ENCODE measurements around the gene PKP2. TPM values are rescaled to one million over a fixed set of nuclear protein-coding genes. Genes with fewer than 3 reads are reported as not detected.
"Not testable (repeated sequence)": the region's sequence is repeated elsewhere in the genome, so short reads cannot be mapped to it uniquely, and the experiment has no call there.

The PKP2 gene
- total and polyA plus RNA-seq, 4 experiments from 2014 or later, result 0.52 to 0.86 (median 0.71) TPM

- no peak overlapping the region for H3K27ac Mint-ChIP-seq
- Histone ChIP-seq H3K27me3 (ENCODE audit: insufficient read depth, low read length) (no peaks in the 10 kb centered on the region), H3K4me1 (ENCODE audit: insufficient read depth, low read length) (no peaks in the 10 kb centered on the region), H3K27ac (ENCODE audit: low read depth, low read length) (no peak overlapping the region), H3K36me3 (ENCODE audit: insufficient read depth, low read length) (no peaks in the 10 kb centered on the region), H3K4me3 (ENCODE audit: low read length in 2 of 2) (no peak overlapping the region), H3K9me3 (ENCODE audit: control insufficient read depth in 1 of 2, low read length in 2 of 2) (no peaks in the 10 kb centered on the region)
- intact Hi-C loops (cut with micrococcal nuclease), result no loop called here
- peaks cover 0 to 4% (median 0%) of the 10 kb centered on the region in 8 donors for H3K9me3 Mint-ChIP-seq
- H3K4me3 Mint-ChIP-seq, result no peak overlapping the region
- no peaks in the 10 kb centered on the region for H3K4me1 Mint-ChIP-seq
- ChIA-PET POLR2A (ENCODE audit: partially characterized antibody) (no interaction called here), CTCF (ENCODE audit: partially characterized antibody) (no interaction called here)
- peaks cover 1 to 3% of the 10 kb centered on the region in 2 donors for H3K27me3 Mint-ChIP-seq
- DNase-seq, result no peak
- H3K36me3 Mint-ChIP-seq, result no peaks in the 10 kb centered on the region
These were observed 10.7 kb downstream of the PKP2 start for GRCh38 chr12:32885831-32886230.

- Histone ChIP-seq H3K36me3 (ENCODE audit: insufficient read depth, low read length) (no peaks in the 10 kb centered on the region), H3K9me3 (ENCODE audit: control insufficient read depth in 1 of 2, low read length in 2 of 2) (no peaks in the 10 kb centered on the region), H3K4me1 (ENCODE audit: insufficient read depth, low read length) (no peaks in the 10 kb centered on the region), H3K4me3 (ENCODE audit: low read length in 2 of 2) (no peak overlapping the region), H3K27ac (ENCODE audit: low read depth, low read length) (no peak overlapping the region), H3K27me3 (ENCODE audit: insufficient read depth, low read length) (no peaks in the 10 kb centered on the region)
- intact Hi-C loops (cut with micrococcal nuclease), result no loop called here
- Mint-ChIP-seq H3K36me3 (no peaks in the 10 kb centered on the region), H3K9me3 (peaks cover 0 to 4% (median 0%) of the 10 kb centered on the region in 8 donors), H3K4me1 (no peaks in the 10 kb centered on the region), H3K4me3 (no peak overlapping the region), H3K27me3 (peaks cover 0 to 6% of the 10 kb centered on the region in 2 donors), H3K27ac (no peak overlapping the region)
- no peak for DNase-seq
- ChIA-PET CTCF (ENCODE audit: partially characterized antibody) (no interaction called here), POLR2A (ENCODE audit: partially characterized antibody) (no interaction called here)
These were observed 11.6 kb downstream of the PKP2 start for GRCh38 chr12:32884962-32885361.

- no peaks in the 10 kb centered on the region for H3K36me3 Mint-ChIP-seq
- Histone ChIP-seq H3K27ac (ENCODE audit: low read depth, low read length) (no peak overlapping the region), H3K4me3 (ENCODE audit: low read length in 2 of 2) (no peak overlapping the region), H3K27me3 (ENCODE audit: insufficient read depth, low read length) (no peaks in the 10 kb centered on the region), H3K4me1 (ENCODE audit: insufficient read depth, low read length) (no peaks in the 10 kb centered on the region), H3K9me3 (ENCODE audit: control insufficient read depth in 1 of 2, low read length in 2 of 2) (no peaks in the 10 kb centered on the region), H3K36me3 (ENCODE audit: insufficient read depth, low read length) (no peaks in the 10 kb centered on the region)
- peaks cover 0 to 3% of the 10 kb centered on the region in 2 donors for H3K27me3 Mint-ChIP-seq
- CTCF ChIA-PET (ENCODE audit: partially characterized antibody), result no interaction called here
- no peak overlapping the region for H3K27ac Mint-ChIP-seq
- intact Hi-C loops (cut with micrococcal nuclease), result no loop called here
- POLR2A ChIA-PET (ENCODE audit: partially characterized antibody), result no interaction called here
- H3K4me3 Mint-ChIP-seq, result no peak overlapping the region
- H3K9me3 Mint-ChIP-seq, result peaks cover 0 to 1% (median 0%) of the 10 kb centered on the region in 8 donors
- H3K4me1 Mint-ChIP-seq, result no peaks in the 10 kb centered on the region
- DNase-seq, result no peak
These were observed 14.9 kb downstream of the PKP2 start for GRCh38 chr12:32881702-32882101.

GRCh38 chr12:32881107-32881506 lies 15.5 kb downstream of the PKP2 start:
- ChIA-PET POLR2A (ENCODE audit: partially characterized antibody) (no interaction called here), CTCF (ENCODE audit: partially characterized antibody) (no interaction called here)
- H3K9me3 ChIP-seq (ENCODE audit: control insufficient read depth in 1 of 2, low read length in 2 of 2), result no peaks in the 10 kb centered on the region

GRCh38 chr12:32879066-32879465 lies 17.5 kb downstream of the PKP2 start:
- POLR2A ChIA-PET (ENCODE audit: partially characterized antibody); H3K36me3 Mint-ChIP-seq; DNase-seq; H3K9me3 Mint-ChIP-seq; H3K4me3 ChIP-seq (ENCODE audit: low read length in 2 of 2); H3K36me3 ChIP-seq (ENCODE audit: insufficient read depth, low read length); H3K4me3 Mint-ChIP-seq; H3K27me3 ChIP-seq (ENCODE audit: insufficient read depth, low read length); CTCF ChIA-PET (ENCODE audit: partially characterized antibody); intact Hi-C loops (cut with micrococcal nuclease); H3K4me1 ChIP-seq (ENCODE audit: insufficient read depth, low read length); H3K4me1 Mint-ChIP-seq; H3K27ac Mint-ChIP-seq; H3K27me3 Mint-ChIP-seq; H3K9me3 ChIP-seq (ENCODE audit: control insufficient read depth in 1 of 2, low read length in 2 of 2); H3K27ac ChIP-seq (ENCODE audit: low read depth, low read length): not testable (repeated sequence)

More at GRCh38 chr12:32881107-32881506, 15.5 kb downstream of the PKP2 start:
- no peak overlapping the region for H3K4me3 Mint-ChIP-seq
- peaks cover 0 to 1% (median 0%) of the 10 kb centered on the region in 8 donors for H3K9me3 Mint-ChIP-seq
- H3K27ac Mint-ChIP-seq, result no peak overlapping the region
- intact Hi-C loops (cut with micrococcal nuclease), result no loop called here
- no peaks in the 10 kb centered on the region for H3K4me1 Mint-ChIP-seq
- H3K4me3 ChIP-seq (ENCODE audit: low read length in 2 of 2), result no peak overlapping the region
- no peaks in the 10 kb centered on the region for H3K36me3 ChIP-seq (ENCODE audit: insufficient read depth, low read length)
- no peaks in the 10 kb centered on the region for H3K36me3 Mint-ChIP-seq
- DNase-seq, result no peak
- peaks cover 0 to 3% of the 10 kb centered on the region in 2 donors for H3K27me3 Mint-ChIP-seq
- H3K4me1 ChIP-seq (ENCODE audit: insufficient read depth, low read length), result no peaks in the 10 kb centered on the region
- no peak overlapping the region for H3K27ac ChIP-seq (ENCODE audit: low read depth, low read length)
- no peaks in the 10 kb centered on the region for H3K27me3 ChIP-seq (ENCODE audit: insufficient read depth, low read length)

GRCh38 chr12:32877601-32878459 lies 18.7 kb downstream of the PKP2 start:
- intact Hi-C loops (cut with micrococcal nuclease), result no loop called here

GRCh38 chr12:32876004-32876403 lies 20.6 kb downstream of the PKP2 start:
- H3K4me3 Mint-ChIP-seq, result no peak overlapping the region
- peaks cover 0 to 3% (median 0%) of the 10 kb centered on the region in 8 donors for H3K9me3 Mint-ChIP-seq
- Histone ChIP-seq H3K36me3 (ENCODE audit: insufficient read depth, low read length) (no peaks in the 10 kb centered on the region), H3K4me3 (ENCODE audit: low read length in 2 of 2) (no peak overlapping the region), H3K4me1 (ENCODE audit: insufficient read depth, low read length) (no peaks in the 10 kb centered on the region), H3K27me3 (ENCODE audit: insufficient read depth, low read length) (no peaks in the 10 kb centered on the region), H3K9me3 (ENCODE audit: control insufficient read depth in 1 of 2, low read length in 2 of 2) (no peaks in the 10 kb centered on the region), H3K27ac (ENCODE audit: low read depth, low read length) (no peak overlapping the region)
- intact Hi-C loops (cut with micrococcal nuclease), result no loop called here
- ChIA-PET POLR2A (ENCODE audit: partially characterized antibody) (no interaction called here), CTCF (ENCODE audit: partially characterized antibody) (no interaction called here)
- H3K27me3 Mint-ChIP-seq, result peaks cover 3 to 4% of the 10 kb centered on the region in 2 donors
- no peaks in the 10 kb centered on the region for H3K36me3 Mint-ChIP-seq
- no peak for DNase-seq
- H3K4me1 Mint-ChIP-seq, result no peaks in the 10 kb centered on the region
- H3K27ac Mint-ChIP-seq, result no peak overlapping the region

More at GRCh38 chr12:32877601-32878459, 18.7 kb downstream of the PKP2 start:
- H3K4me1 Mint-ChIP-seq, result no peaks in the 10 kb centered on the region
- H3K27me3 ChIP-seq (ENCODE audit: insufficient read depth, low read length), result no peaks in the 10 kb centered on the region
- no peak overlapping the region for H3K27ac Mint-ChIP-seq
- H3K36me3 ChIP-seq (ENCODE audit: insufficient read depth, low read length), result no peaks in the 10 kb centered on the region
- peaks cover under 1 to 3% of the 10 kb centered on the region in 2 donors for H3K27me3 Mint-ChIP-seq
- H3K4me1 ChIP-seq (ENCODE audit: insufficient read depth, low read length), result no peaks in the 10 kb centered on the region
- no peak for DNase-seq
- POLR2A ChIA-PET (ENCODE audit: partially characterized antibody), result no interaction called here
- no peak overlapping the region for H3K4me3 Mint-ChIP-seq
- H3K36me3 Mint-ChIP-seq, result no peaks in the 10 kb centered on the region
- H3K9me3 ChIP-seq (ENCODE audit: control insufficient read depth in 1 of 2, low read length in 2 of 2), result no peaks in the 10 kb centered on the region
- peaks cover 0 to 1% (median 0%) of the 10 kb centered on the region in 8 donors for H3K9me3 Mint-ChIP-seq
- CTCF ChIA-PET (ENCODE audit: partially characterized antibody), result no interaction called here
- no peak overlapping the region for H3K4me3 ChIP-seq (ENCODE audit: low read length in 2 of 2)
- H3K27ac ChIP-seq (ENCODE audit: low read depth, low read length), result no peak overlapping the region
